Uterus (tissue), 4 donors: ENCODE results near the gene MRPL54. TPM values are rescaled to one million over a fixed set of nuclear protein-coding genes. Genes with fewer than 3 reads are reported as not detected.

Experiments used
- DNase-seq, 2 donors: peaks; one replicate each; pipeline ENCODE4 v3.0.0-alpha.2; 2019 to 2020
- H3K27ac ChIP-seq, 2 donors: fragments of 200-600 bp; sonication (generic); 1 replicate in 1 of 2; 2 replicates in 1 of 2; pipeline ENCODE4 v1.5.1; 2016 to 2018
- H3K27me3 ChIP-seq, 2 donors: fragments of 200-600 bp; sonication (generic); one replicate each; pipeline ENCODE4 v1.5.1; 2018 to 2019; ENCODE audit warnings: control low read depth in 1 of 2
- H3K36me3 ChIP-seq, 2 donors: fragments of 200-600 bp; sonication (generic); one replicate each; pipeline ENCODE4 v1.5.1; 2019; ENCODE audit warnings: control low read depth in 1 of 2
- H3K4me1 ChIP-seq, 2 donors: fragments of 200-600 bp; sonication (generic); one replicate each; pipeline ENCODE4 v1.5.1; 2018 to 2019; ENCODE audit warnings: control low read depth in 1 of 2
- H3K4me3 ChIP-seq, 2 donors: fragments of 200-600 bp; sonication (generic); 1 replicate in 1 of 2; 2 replicates in 1 of 2; pipeline ENCODE4 v1.5.1; 2018 to 2019; ENCODE audit warnings: mild to moderate bottlenecking in 1 of 2
- H3K9me3 ChIP-seq, 2 donors: fragments of 200-600 bp; sonication (generic); one replicate each; pipeline ENCODE4 v1.5.1; 2019; ENCODE audit warnings: control low read depth in 1 of 2
- CTCF ChIP-seq, 4 experiments: fragments of 200-600 bp in 2 of 4; fragments of 450-650 bp in 2 of 4; sonication (generic) in 2 of 4; IDR thresholded peaks; one replicate each; pipeline ENCODE4 v1.5.1; 2016 to 2019; ENCODE audit warnings: antibody characterized with exemption in 4 of 4, mild to moderate bottlenecking in 2 of 4, moderate library complexity in 1 of 4
- POLR2A ChIP-seq, 2 donors: fragments of 450-650 bp; IDR thresholded peaks; one replicate each; pipeline ENCODE4 v1.6.1; 2016; ENCODE audit warnings: antibody characterized with exemption in 2 of 2, mild to moderate bottlenecking in 1 of 2, moderate library complexity in 1 of 2
- intact Hi-C: fragments of 100-400 bp; cut with DNase I; formaldehyde crosslinking; loops from one replicate; pipeline ENCODE4 v1.15.1; 2023; ENCODE audit warnings: low total_unique reads
- total RNA-seq, 4 donors: library from RNA; depleted of rRNA in 3 of 4; stranded (reverse); fragments of >200 nt in 3 of 4; gene quantifications; one replicate each; pipeline versions ENCODE4 v1.1.0 to v1.2.4, GENCODE V29; 2014 to 2023
- donor health status: DM: yes; HTN: yes; CAD: no.

Gene MRPL54
- total RNA-seq, 4 donors from 2014 or later: 14.4 to 196 (median 40.0) TPM

- no peak within 1 kb of the TSS for H3K27ac ChIP-seq
- peaks cover 0 to 19% of the 10 kb centered on the region in 2 donors for H3K9me3 ChIP-seq
- H3K4me3 ChIP-seq: no peak within 1 kb of the TSS
- intact Hi-C loops: no loop called here
- no peaks in the 10 kb centered on the region for H3K36me3 ChIP-seq
- no peak for DNase-seq
- no peaks in the 10 kb centered on the region for H3K4me1 ChIP-seq
- peaks cover 0 to 4% of the 10 kb centered on the region in 2 donors for H3K27me3 ChIP-seq
- no peak for TF ChIP-seq POLR2A (IDR thresholded peaks at IDR 0.05)
- no peak for TF ChIP-seq CTCF (IDR thresholded peaks at IDR 0.05)
Measured at GRCh38 chr19:3785938-3786824, 23.7 kb downstream of the MRPL54 start, which contains the start of gene MATK. MATK (minus strand) TSS chr19:3786381; CDS start chr19:3785135, 1,246 bp downstream.

- H3K4me3 ChIP-seq: no peak overlapping the region
- no peaks in the 10 kb centered on the region for H3K27me3 ChIP-seq
- no peaks in the 10 kb centered on the region for H3K4me1 ChIP-seq
- H3K36me3 ChIP-seq: no peaks in the 10 kb centered on the region
- TF ChIP-seq POLR2A (IDR thresholded peaks at IDR 0.05): no peak
- no peak for TF ChIP-seq CTCF (IDR thresholded peaks at IDR 0.05)
- intact Hi-C loops: no loop called here
- DNase-seq: no peak
- no peaks in the 10 kb centered on the region for H3K9me3 ChIP-seq
- no peak overlapping the region for H3K27ac ChIP-seq
Measured at GRCh38 chr19:3788996-3789778, 26.7 kb downstream of the MRPL54 start.

GRCh38 chr19:3790209-3790734 is 27.8 kb downstream of the MRPL54 start:
- Histone ChIP-seq H3K27ac (no peak overlapping the region), H3K27me3 (no peaks in the 10 kb centered on the region), H3K9me3 (no peaks in the 10 kb centered on the region), H3K36me3 (no peaks in the 10 kb centered on the region), H3K4me1 (no peaks in the 10 kb centered on the region), H3K4me3 (no peak overlapping the region)
- intact Hi-C loops: no loop called here
- TF ChIP-seq CTCF (IDR thresholded peaks at IDR 0.05): no peak
- no peak for TF ChIP-seq POLR2A (IDR thresholded peaks at IDR 0.05)
- DNase-seq: no peak

GRCh38 chr19:3790941-3791340 is 28.5 kb downstream of the MRPL54 start:
- Histone ChIP-seq H3K27me3 (no peaks in the 10 kb centered on the region), H3K4me1 (no peaks in the 10 kb centered on the region), H3K36me3 (no peaks in the 10 kb centered on the region), H3K4me3 (no peak overlapping the region), H3K9me3 (no peaks in the 10 kb centered on the region), H3K27ac (no peak overlapping the region)
- intact Hi-C loops: no loop called here
- no peak for TF ChIP-seq POLR2A (IDR thresholded peaks at IDR 0.05)
- no peak for TF ChIP-seq CTCF (IDR thresholded peaks at IDR 0.05)
- DNase-seq: no peak
